GM10266 (cell line): Measurements from ENCODE around the gene PRPF40B.

Source experiments
- DNase-seq: peaks from one replicate; pipeline ENCODE4 v3.0.0; 2012; ENCODE audit errors: extremely low spot score
- TF ChIP-seq, protein P1 (sequence below): IDR thresholded peaks from 2 replicates; pipeline ENCODE4 v1.5.1; 2012; ENCODE audit warnings: mild to moderate bottlenecking, low read depth; ENCODE audit not compliant: control insufficient read depth, insufficient read depth; ENCODE audit errors: missing control alignments

The PRPF40B gene

DNA sequence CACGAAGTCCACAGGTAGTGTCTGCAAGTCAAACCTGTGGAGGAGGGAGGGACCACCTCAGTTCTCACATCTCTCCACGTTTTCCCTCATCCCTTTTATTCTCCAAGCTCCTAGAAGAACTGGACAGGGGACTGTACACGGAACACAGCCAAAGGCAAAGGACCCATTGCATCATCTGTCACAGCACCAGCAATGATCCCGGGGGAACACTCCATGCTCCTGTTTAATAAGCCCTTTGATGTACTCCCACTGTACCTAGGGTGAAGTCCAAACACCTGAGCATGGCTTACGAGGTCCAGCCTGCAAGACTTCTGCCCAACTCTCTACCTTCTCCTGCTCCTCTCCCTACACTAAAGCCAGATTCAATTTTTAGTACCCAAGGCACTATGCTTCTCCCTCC is 26.5 kb downstream of the PRPF40B start:
- TF ChIP-seq, protein P1, sequence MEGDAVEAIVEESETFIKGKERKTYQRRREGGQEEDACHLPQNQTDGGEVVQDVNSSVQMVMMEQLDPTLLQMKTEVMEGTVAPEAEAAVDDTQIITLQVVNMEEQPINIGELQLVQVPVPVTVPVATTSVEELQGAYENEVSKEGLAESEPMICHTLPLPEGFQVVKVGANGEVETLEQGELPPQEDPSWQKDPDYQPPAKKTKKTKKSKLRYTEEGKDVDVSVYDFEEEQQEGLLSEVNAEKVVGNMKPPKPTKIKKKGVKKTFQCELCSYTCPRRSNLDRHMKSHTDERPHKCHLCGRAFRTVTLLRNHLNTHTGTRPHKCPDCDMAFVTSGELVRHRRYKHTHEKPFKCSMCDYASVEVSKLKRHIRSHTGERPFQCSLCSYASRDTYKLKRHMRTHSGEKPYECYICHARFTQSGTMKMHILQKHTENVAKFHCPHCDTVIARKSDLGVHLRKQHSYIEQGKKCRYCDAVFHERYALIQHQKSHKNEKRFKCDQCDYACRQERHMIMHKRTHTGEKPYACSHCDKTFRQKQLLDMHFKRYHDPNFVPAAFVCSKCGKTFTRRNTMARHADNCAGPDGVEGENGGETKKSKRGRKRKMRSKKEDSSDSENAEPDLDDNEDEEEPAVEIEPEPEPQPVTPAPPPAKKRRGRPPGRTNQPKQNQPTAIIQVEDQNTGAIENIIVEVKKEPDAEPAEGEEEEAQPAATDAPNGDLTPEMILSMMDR = no peak

DNA sequence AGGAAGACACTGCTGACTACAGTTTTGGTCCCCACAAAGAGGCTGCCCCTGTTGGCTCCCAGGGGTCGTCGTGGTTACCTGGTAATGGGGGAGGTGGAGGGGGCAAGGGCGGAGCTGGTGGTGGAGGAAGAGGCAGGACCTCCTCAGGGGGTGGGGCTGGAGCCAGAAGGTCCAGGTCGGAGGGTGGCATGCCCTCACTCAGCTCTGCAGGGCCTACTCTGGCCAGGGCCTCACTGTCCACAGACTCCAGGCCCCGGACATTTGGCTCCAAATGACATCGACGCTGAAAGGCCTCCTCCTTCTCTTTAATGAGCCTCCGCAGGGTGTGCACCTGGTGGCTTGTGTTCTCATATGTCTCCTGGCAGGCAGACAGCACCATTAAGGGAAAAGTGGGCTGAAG is 28.5 kb downstream of the PRPF40B start:
- no peak for DNase-seq

More for the DNA sequence above, 26.5 kb downstream of the PRPF40B start:
- DNase-seq = no peak

DNA sequence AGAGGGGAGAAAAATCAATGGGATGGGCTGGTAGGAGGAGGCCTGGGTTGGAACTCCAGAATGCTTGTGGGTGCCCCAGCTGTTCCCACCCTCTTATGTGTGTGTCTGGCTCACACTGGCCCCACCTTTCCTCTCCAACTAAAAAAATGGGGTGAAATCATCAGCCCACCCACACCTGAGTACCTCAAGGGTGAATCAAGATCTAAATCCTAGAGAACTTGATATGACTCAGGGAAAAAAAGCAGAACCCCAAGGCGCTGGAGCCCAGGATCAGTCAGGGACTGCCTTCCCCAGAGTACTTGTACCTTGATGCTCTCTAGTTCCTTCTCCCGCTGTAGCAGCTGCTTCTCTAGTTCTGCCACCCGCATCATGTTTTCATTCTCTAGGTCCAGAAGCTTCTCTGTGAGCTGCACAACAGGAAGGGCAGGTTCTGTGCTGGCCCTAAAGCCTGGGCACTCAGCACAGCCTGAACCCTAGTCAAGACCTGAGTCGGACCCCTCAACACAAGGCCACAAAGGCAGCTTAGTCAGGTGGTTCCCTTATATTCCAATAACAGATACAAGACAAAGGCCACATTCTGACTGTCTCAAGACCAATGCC is 29.7 kb downstream of the PRPF40B start:
- DNase-seq = no peak
- TF ChIP-seq, protein P1 = no peak

More for the DNA sequence above, 28.5 kb downstream of the PRPF40B start:
- TF ChIP-seq, protein P1 = no peak

DNA sequence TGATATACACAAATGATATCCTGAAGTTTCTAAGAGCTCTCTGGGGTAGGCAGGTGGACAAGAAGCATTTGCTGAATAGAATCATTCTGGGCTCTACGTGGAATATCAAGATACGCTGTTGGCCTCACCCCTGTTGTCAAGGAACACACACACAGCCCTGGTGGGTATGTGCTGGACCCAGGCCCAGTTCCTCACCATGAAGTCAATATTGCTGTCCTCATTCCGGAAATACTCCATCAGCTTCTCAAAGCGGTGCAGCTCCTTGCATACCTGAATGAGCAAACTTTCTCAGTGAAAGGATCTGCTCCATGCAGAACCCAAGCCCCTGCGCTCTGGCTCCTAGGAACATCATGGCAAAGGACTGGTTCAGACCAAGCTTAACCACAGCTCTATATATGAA is 31.4 kb downstream of the PRPF40B start:
- TF ChIP-seq, protein P1 = no peak

DNA sequence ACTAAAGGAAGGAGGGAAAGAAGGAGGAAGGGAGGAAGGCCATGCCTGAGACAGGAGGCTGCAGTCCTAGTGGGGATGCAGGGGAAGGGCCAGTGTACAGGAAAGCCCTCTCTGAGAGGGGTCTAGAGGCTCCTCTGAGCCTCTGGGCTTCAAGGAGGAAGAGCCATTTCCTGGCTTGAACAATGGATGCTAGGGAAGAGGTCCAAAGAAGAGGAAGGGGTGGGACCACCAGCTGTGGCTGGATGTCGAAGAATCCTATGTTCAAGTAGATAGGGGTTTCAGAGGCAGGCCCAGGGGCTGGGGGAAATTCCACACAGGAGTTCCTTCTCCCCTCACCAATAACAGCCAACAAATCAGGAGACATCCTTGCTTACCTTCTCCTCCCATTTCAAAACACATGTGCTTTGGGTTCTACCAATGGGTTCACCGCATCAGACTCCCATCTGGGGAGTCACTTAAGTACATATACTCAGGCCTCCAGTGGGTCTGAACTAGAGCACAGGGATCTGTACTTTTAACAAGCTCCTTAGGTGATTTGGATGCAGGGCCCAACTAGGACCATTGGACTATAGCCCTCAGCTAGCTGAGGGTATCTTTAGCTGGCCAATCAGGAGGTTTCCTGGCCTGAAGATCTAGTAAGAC is 32.4 kb downstream of the PRPF40B start:
- DNase-seq = no peak
- TF ChIP-seq, protein P1 = no peak

More for the DNA sequence above, 31.4 kb downstream of the PRPF40B start:
- no peak for DNase-seq

DNA sequence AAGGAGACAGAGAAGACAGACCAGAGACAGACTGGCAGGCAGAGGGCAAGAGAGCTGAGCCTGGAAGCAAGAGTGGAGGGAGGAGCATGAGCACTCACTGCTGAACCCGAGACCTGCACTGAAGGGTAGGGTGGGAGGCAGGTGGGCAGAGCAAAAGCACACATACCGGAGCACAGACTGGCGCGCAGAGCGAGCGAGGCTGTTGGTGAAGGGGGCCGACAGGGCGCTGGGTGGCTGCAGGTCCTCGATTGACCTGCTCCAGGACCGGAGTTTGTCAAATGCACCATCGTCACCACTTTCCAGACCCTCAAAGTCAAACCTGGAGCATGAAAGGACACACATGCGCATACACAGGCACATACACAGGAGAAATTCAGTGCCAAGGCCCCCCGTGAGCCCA is 34.9 kb downstream of the PRPF40B start:
- TF ChIP-seq, protein P1 = no peak
- DNase-seq = no peak

DNA sequence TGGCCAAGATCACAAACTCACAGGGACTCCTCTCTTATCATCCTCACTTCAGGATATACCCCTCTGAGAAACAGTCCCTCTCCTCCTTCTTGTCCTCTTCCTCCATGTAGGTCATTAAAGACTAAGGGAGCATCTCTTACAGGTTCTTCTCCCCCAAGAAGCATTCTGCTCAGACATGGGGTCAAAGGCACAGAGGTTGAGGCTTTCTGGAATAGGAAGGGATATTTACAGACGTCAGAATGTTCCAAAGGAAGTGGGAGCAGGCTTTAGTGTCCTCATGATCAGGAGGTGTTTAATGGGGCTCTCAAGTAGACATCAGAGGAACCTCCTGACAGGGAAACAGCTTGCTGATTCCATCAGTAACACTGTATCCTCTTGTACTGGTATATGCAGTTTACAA is 36.4 kb downstream of the PRPF40B start:
- DNase-seq = no peak
- TF ChIP-seq, protein P1 = no peak
